GM23338 (cell line): ENCODE results near the gene CARNS1. TPM values are rescaled to one million over a fixed set of nuclear protein-coding genes. Genes with fewer than 3 reads are reported as not detected.

Source experiments
- ATAC-seq: fragments of 200-7000 bp; cut with Tn5 transposase; 3 replicates; pipeline ENCODE4 v1.9.1; 2020
- DNase-seq: peaks from one replicate; pipeline ENCODE4 v3.0.0-alpha.2; 2015; ENCODE audit warnings: low spot score
- H2AFZ ChIP-seq: fragments of 200-600 bp; sonication (generic); 2 replicates; pipeline ENCODE4 v1.8.0; 2016; ENCODE audit warnings: antibody characterized with exemption, mild to moderate bottlenecking, moderate library complexity
- H3F3A ChIP-seq: fragments of 200-600 bp; sonication (generic); replicated peaks from 2 replicates; pipeline ENCODE4 v1.8.0; 2017; ENCODE audit warnings: antibody characterized with exemption, mixed run types, low read depth
- H3K27ac ChIP-seq: fragments of 200-600 bp; sonication (generic); 2 replicates; pipeline ENCODE4 v1.6.1; 2016; ENCODE audit warnings: low read depth
- H3K27me3 ChIP-seq: fragments of 200-600 bp; sonication (generic); 2 replicates; pipeline ENCODE4 v1.8.0; 2016; ENCODE audit warnings: mild to moderate bottlenecking, mixed run types, moderate library complexity; ENCODE audit not compliant: insufficient read depth
- H3K36me3 ChIP-seq: fragments of 200-600 bp; sonication (generic); 2 replicates; pipeline ENCODE4 v1.8.0; 2016; ENCODE audit warnings: mild to moderate bottlenecking; ENCODE audit not compliant: insufficient read depth
- H3K4me1 ChIP-seq: fragments of 200-600 bp; sonication (generic); 2 replicates; pipeline ENCODE4 v1.8.0; 2016; ENCODE audit warnings: mild to moderate bottlenecking, moderate library complexity; ENCODE audit not compliant: insufficient read depth
- H3K4me2 ChIP-seq: fragments of 200-600 bp; sonication (generic); 2 replicates; pipeline ENCODE4 v1.7.1; 2017; ENCODE audit warnings: mixed run types
- H3K4me3 ChIP-seq: fragments of 200-600 bp; sonication (generic); 2 replicates; pipeline ENCODE4 v1.6.1; 2016; ENCODE audit warnings: mixed run types
- H3K79me2 ChIP-seq: fragments of 200-600 bp; sonication (generic); replicated peaks from 2 replicates; pipeline ENCODE4 v1.8.0; 2017; ENCODE audit warnings: mild to moderate bottlenecking; ENCODE audit not compliant: insufficient read depth
- H3K9me2 ChIP-seq: fragments of 200-600 bp; sonication (generic); 2 replicates; pipeline ENCODE4 v1.8.0; 2017; ENCODE audit not compliant: insufficient read depth
- H4K20me1 ChIP-seq: fragments of 200-600 bp; sonication (generic); replicated peaks from 2 replicates; pipeline ENCODE4 v1.8.0; 2017; ENCODE audit warnings: mild to moderate bottlenecking; ENCODE audit not compliant: insufficient read depth
- H3K27ac Mint-ChIP-seq: 2 replicates; pipeline ENCODE4 v1.8.0; 2020; ENCODE audit warnings: inconsistent platforms, mild to moderate bottlenecking, moderate library complexity, mixed read lengths
- H3K27me3 Mint-ChIP-seq: 3 replicates; pipeline ENCODE4 v1.8.0; 2022; ENCODE audit warnings: low read depth, mild to moderate bottlenecking, moderate library complexity, mixed read lengths, inconsistent platforms; ENCODE audit not compliant: insufficient read depth, poor library complexity
- H3K36me3 Mint-ChIP-seq: 3 replicates; pipeline ENCODE4 v1.8.0; 2021; ENCODE audit warnings: low read depth, mild to moderate bottlenecking, inconsistent platforms, moderate library complexity, mixed read lengths
- H3K4me1 Mint-ChIP-seq: 3 replicates; pipeline ENCODE4 v1.8.0; 2020; ENCODE audit warnings: mild to moderate bottlenecking, inconsistent platforms, mixed read lengths
- H3K4me3 Mint-ChIP-seq: 3 replicates; pipeline ENCODE4 v1.8.0; 2021; ENCODE audit warnings: moderate library complexity, mild to moderate bottlenecking, inconsistent platforms, mixed read lengths
- H3K9me3 Mint-ChIP-seq: 3 replicates; pipeline ENCODE4 v1.8.0; 2020; ENCODE audit warnings: moderate library complexity, mild to moderate bottlenecking, inconsistent platforms, mixed read lengths
- CREB1 ChIP-seq: fragments of 250-450 bp; sonication (Bioruptor Pico); IDR thresholded peaks from 2 replicates; pipeline ENCODE4 v1.5.0; 2020; ENCODE audit warnings: low read depth, mild to moderate bottlenecking, moderate library complexity
- EZH2 ChIP-seq: fragments of 200-600 bp; sonication (generic); IDR thresholded peaks from one replicate; pipeline ENCODE4 v1.8.0; 2017; ENCODE audit warnings: antibody characterized with exemption, mild to moderate bottlenecking, low read depth; ENCODE audit not compliant: unreplicated experiment
- EZH2phosphoT487 ChIP-seq: fragments of 200-600 bp; sonication (generic); IDR thresholded peaks from one replicate; pipeline ENCODE4 v1.8.1; 2018; ENCODE audit warnings: antibody characterized with exemption; ENCODE audit not compliant: unreplicated experiment
- JUNB ChIP-seq: IDR thresholded peaks from one replicate; pipeline ENCODE4 v1.6.1; 2016; ENCODE audit warnings: antibody characterized with exemption; ENCODE audit not compliant: unreplicated experiment
- NANOG ChIP-seq: IDR thresholded peaks from 2 replicates; pipeline ENCODE4 v1.6.1; 2016; ENCODE audit warnings: antibody characterized with exemption, borderline replicate concordance
- POLR2AphosphoS5 ChIP-seq: IDR thresholded peaks from 2 replicates; pipeline ENCODE4 v1.6.1; 2016; ENCODE audit warnings: antibody characterized with exemption, low read depth
- STAT1 ChIP-seq: IDR thresholded peaks from one replicate; pipeline ENCODE4 v1.6.1; 2016; ENCODE audit warnings: antibody characterized with exemption; ENCODE audit not compliant: unreplicated experiment
- ZNF114 ChIP-seq: fragments of 250-450 bp; sonication (Bioruptor Pico); IDR thresholded peaks from 2 replicates; pipeline ENCODE4 v1.5.0; 2020; ENCODE audit warnings: mild to moderate bottlenecking, moderate library complexity
- ZNF331 ChIP-seq: fragments of 250-450 bp; sonication (Bioruptor Pico); IDR thresholded peaks from 2 replicates; pipeline ENCODE4 v1.5.0; 2020; ENCODE audit warnings: low read depth, mild to moderate bottlenecking, moderate library complexity
- polyA plus RNA-seq: library from polyadenylated mRNA; unstranded; fragments of >200 nt; fragmentation: Nextera tagmentation; extraction: Ambion mirVana; gene quantifications from 2 replicates; pipeline ENCODE4 v1.2.1, GENCODE V29; 2016
- total RNA-seq: library from RNA; depleted of rRNA; stranded (reverse); fragments of >200 nt; shearing (Covaris generic); gene quantifications from 2 replicates; pipeline ENCODE4 v1.2.3, GENCODE V29; 2014
- TF ChIP-seq, protein P1 (sequence below), 2 experiments: fragments of 200-600 bp in 1 of 2; sonication (generic) in 1 of 2; conservative IDR thresholded peaks; 2 replicates each; pipeline versions ENCODE4 v1.5.1 to v1.6.1; 2016 to 2017; ENCODE audit warnings: antibody characterized with exemption in 2 of 2, low read depth in 2 of 2, mild to moderate bottlenecking in 2 of 2, moderate library complexity in 1 of 2
- TF ChIP-seq, protein P2 (sequence below): fragments of 250-450 bp; sonication (Bioruptor Pico); IDR thresholded peaks from 2 replicates; pipeline ENCODE4 v1.5.0; 2020; ENCODE audit warnings: mild to moderate bottlenecking, moderate library complexity
- TF ChIP-seq, protein P3 (sequence below): IDR thresholded peaks from one replicate; pipeline ENCODE4 v1.6.1; 2018; ENCODE audit warnings: antibody characterized with exemption; ENCODE audit not compliant: unreplicated experiment
- TF ChIP-seq, protein P4 (sequence below): IDR thresholded peaks from 2 replicates; pipeline ENCODE4 v1.6.1; 2016; ENCODE audit warnings: antibody characterized with exemption

The CARNS1 gene
- total and polyA plus RNA-seq, 2 experiments from 2014 or later: 0.52 to 0.76 TPM

DNA sequence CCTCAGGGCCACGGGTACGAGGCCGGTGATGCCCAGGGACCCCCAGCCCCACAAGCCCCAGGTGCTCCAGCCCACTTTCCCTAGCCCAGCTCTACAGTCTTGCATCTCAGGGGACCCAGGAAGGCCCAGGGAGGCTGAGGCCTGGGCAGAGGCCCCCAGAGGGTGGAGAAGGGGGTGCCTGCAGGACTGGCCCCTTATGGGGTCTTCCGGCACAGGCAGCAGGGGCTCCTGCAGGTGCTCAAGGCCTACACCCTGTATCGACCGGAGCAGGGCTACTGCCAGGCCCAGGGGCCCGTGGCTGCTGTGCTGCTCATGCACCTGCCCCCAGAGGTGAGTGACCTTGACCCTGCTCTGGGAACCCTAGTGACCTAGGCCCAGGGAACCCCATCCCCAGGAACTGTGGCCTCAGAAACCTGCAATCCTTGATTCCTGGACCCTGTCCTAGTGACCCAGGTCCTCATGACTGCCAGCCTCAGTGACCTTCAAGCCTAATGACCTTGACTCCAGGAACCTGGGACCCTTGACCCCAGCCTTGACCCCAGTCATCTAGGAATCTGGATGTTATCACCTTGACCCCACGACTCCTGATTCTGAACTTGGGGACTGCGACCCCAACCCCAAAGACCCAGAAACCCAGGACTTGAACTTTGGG lies 9.7 kb upstream of the CARNS1 start:
- H4K20me1 ChIP-seq: no peaks in the 10 kb centered on the region
- peaks cover 20% of the 10 kb centered on the region for H3K4me1 Mint-ChIP-seq
- no peak overlapping the region for H3K27ac ChIP-seq
- H3K27me3 Mint-ChIP-seq: peaks cover 21% of the 10 kb centered on the region
- DNase-seq (no peak), ATAC-seq (no peak)
- no peaks in the 10 kb centered on the region for H3K36me3 Mint-ChIP-seq
- peaks cover 11% of the 10 kb centered on the region; the same call in 1 of the 2 replicates for H3K4me1 ChIP-seq
- H3K9me3 Mint-ChIP-seq: no peaks in the 10 kb centered on the region
- H3K79me2 ChIP-seq: peaks cover 4% of the 10 kb centered on the region
- no peaks in the 10 kb centered on the region for H3K9me2 ChIP-seq
- no peak overlapping the region for H3K4me2 ChIP-seq
- H3K4me3 Mint-ChIP-seq: no peak overlapping the region
- H3F3A ChIP-seq: no peaks in the 10 kb centered on the region
- H3K27ac Mint-ChIP-seq: no peak overlapping the region
- TF ChIP-seq STAT1 (no peak), POLR2AphosphoS5 (no peak), EZH2phosphoT487 (no peak), NANOG (no peak), ZNF331 (CRISPR knock-in tag) (no peak), EZH2 (no peak), JUNB (no peak), ZNF114 (CRISPR knock-in tag) (no peak), CREB1 (CRISPR knock-in tag) (no peak)
- TF ChIP-seq, protein P1, sequence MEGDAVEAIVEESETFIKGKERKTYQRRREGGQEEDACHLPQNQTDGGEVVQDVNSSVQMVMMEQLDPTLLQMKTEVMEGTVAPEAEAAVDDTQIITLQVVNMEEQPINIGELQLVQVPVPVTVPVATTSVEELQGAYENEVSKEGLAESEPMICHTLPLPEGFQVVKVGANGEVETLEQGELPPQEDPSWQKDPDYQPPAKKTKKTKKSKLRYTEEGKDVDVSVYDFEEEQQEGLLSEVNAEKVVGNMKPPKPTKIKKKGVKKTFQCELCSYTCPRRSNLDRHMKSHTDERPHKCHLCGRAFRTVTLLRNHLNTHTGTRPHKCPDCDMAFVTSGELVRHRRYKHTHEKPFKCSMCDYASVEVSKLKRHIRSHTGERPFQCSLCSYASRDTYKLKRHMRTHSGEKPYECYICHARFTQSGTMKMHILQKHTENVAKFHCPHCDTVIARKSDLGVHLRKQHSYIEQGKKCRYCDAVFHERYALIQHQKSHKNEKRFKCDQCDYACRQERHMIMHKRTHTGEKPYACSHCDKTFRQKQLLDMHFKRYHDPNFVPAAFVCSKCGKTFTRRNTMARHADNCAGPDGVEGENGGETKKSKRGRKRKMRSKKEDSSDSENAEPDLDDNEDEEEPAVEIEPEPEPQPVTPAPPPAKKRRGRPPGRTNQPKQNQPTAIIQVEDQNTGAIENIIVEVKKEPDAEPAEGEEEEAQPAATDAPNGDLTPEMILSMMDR (conservative IDR thresholded peaks at IDR 0.05; ENCODE audit: low read depth in 2 of 2): no peak
- TF ChIP-seq, protein P2, sequence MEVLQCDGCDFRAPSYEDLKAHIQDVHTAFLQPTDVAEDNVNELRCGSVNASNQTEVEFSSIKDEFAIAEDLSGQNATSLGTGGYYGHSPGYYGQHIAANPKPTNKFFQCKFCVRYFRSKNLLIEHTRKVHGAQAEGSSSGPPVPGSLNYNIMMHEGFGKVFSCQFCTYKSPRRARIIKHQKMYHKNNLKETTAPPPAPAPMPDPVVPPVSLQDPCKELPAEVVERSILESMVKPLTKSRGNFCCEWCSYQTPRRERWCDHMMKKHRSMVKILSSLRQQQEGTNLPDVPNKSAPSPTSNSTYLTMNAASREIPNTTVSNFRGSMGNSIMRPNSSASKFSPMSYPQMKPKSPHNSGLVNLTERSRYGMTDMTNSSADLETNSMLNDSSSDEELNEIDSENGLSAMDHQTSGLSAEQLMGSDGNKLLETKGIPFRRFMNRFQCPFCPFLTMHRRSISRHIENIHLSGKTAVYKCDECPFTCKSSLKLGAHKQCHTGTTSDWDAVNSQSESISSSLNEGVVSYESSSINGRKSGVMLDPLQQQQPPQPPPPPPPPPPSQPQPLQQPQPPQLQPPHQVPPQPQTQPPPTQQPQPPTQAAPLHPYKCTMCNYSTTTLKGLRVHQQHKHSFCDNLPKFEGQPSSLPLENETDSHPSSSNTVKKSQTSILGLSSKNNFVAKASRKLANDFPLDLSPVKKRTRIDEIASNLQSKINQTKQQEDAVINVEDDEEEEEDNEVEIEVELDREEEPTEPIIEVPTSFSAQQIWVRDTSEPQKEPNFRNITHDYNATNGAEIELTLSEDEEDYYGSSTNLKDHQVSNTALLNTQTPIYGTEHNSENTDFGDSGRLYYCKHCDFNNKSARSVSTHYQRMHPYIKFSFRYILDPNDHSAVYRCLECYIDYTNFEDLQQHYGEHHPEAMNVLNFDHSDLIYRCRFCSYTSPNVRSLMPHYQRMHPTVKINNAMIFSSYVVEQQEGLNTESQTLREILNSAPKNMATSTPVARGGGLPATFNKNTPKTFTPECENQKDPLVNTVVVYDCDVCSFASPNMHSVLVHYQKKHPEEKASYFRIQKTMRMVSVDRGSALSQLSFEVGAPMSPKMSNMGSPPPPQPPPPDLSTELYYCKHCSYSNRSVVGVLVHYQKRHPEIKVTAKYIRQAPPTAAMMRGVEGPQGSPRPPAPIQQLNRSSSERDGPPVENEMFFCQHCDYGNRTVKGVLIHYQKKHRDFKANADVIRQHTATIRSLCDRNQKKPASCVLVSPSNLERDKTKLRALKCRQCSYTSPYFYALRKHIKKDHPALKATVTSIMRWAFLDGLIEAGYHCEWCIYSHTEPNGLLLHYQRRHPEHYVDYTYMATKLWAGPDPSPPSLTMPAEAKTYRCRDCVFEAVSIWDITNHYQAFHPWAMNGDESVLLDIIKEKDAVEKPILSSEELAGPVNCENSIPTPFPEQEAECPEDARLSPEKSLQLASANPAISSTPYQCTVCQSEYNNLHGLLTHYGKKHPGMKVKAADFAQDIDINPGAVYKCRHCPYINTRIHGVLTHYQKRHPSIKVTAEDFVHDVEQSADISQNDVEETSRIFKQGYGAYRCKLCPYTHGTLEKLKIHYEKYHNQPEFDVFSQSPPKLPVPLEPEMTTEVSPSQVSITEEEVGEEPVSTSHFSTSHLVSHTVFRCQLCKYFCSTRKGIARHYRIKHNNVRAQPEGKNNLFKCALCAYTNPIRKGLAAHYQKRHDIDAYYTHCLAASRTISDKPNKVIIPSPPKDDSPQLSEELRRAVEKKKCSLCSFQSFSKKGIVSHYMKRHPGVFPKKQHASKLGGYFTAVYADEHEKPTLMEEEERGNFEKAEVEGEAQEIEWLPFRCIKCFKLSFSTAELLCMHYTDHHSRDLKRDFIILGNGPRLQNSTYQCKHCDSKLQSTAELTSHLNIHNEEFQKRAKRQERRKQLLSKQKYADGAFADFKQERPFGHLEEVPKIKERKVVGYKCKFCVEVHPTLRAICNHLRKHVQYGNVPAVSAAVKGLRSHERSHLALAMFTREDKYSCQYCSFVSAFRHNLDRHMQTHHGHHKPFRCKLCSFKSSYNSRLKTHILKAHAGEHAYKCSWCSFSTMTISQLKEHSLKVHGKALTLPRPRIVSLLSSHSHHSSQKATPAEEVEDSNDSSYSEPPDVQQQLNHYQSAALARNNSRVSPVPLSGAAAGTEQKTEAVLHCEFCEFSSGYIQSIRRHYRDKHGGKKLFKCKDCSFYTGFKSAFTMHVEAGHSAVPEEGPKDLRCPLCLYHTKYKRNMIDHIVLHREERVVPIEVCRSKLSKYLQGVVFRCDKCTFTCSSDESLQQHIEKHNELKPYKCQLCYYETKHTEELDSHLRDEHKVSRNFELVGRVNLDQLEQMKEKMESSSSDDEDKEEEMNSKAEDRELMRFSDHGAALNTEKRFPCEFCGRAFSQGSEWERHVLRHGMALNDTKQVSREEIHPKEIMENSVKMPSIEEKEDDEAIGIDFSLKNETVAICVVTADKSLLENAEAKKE: no peak
- TF ChIP-seq, protein P3, sequence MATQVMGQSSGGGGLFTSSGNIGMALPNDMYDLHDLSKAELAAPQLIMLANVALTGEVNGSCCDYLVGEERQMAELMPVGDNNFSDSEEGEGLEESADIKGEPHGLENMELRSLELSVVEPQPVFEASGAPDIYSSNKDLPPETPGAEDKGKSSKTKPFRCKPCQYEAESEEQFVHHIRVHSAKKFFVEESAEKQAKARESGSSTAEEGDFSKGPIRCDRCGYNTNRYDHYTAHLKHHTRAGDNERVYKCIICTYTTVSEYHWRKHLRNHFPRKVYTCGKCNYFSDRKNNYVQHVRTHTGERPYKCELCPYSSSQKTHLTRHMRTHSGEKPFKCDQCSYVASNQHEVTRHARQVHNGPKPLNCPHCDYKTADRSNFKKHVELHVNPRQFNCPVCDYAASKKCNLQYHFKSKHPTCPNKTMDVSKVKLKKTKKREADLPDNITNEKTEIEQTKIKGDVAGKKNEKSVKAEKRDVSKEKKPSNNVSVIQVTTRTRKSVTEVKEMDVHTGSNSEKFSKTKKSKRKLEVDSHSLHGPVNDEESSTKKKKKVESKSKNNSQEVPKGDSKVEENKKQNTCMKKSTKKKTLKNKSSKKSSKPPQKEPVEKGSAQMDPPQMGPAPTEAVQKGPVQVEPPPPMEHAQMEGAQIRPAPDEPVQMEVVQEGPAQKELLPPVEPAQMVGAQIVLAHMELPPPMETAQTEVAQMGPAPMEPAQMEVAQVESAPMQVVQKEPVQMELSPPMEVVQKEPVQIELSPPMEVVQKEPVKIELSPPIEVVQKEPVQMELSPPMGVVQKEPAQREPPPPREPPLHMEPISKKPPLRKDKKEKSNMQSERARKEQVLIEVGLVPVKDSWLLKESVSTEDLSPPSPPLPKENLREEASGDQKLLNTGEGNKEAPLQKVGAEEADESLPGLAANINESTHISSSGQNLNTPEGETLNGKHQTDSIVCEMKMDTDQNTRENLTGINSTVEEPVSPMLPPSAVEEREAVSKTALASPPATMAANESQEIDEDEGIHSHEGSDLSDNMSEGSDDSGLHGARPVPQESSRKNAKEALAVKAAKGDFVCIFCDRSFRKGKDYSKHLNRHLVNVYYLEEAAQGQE: no peak
- TF ChIP-seq, protein P4, sequence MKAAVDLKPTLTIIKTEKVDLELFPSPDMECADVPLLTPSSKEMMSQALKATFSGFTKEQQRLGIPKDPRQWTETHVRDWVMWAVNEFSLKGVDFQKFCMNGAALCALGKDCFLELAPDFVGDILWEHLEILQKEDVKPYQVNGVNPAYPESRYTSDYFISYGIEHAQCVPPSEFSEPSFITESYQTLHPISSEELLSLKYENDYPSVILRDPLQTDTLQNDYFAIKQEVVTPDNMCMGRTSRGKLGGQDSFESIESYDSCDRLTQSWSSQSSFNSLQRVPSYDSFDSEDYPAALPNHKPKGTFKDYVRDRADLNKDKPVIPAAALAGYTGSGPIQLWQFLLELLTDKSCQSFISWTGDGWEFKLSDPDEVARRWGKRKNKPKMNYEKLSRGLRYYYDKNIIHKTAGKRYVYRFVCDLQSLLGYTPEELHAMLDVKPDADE: no peak
- H3K36me3 ChIP-seq: no peaks in the 10 kb centered on the region
- H3K27me3 ChIP-seq: no peaks in the 10 kb centered on the region
- H2AFZ ChIP-seq: no peak overlapping the region
- H3K4me3 ChIP-seq: no peak overlapping the region
